Endothelial cell of umbilical vein (primary cell): Measurements from ENCODE around the gene VPS41. TPM values are rescaled to one million over a fixed set of nuclear protein-coding genes. Genes with fewer than 3 reads are reported as not detected.

Experiments
- BruUV-seq: library from RNA; stranded (reverse); fragments of 400-500 nt; replicated peaks from 2 replicates; lab custom pipeline; 2021; lab: Mats Ljungman, UMichigan
- CTCF ChIA-PET: fragments of 300-600, 350-600 bp; sonication (Branson Sonifier 250); formaldehyde crosslinking; loops from one replicate; lab custom pipeline; 2021; ENCODE audit warnings: antibody characterized with exemption, inconsistent platforms; lab: Charles Lee
- POLR2A ChIA-PET: fragments of 300-600, 350-600 bp; sonication (Branson Sonifier 250); formaldehyde crosslinking; loops from one replicate; lab custom pipeline; 2021; ENCODE audit warnings: antibody characterized with exemption, inconsistent platforms; lab: Charles Lee
- DNase-seq: peaks from one replicate; pipeline ENCODE4 v3.0.0-alpha.2; 2011; ENCODE audit warnings: low read depth, low spot score
- FAIRE-seq: peaks from 2 replicates; lab custom pipeline; 2011; peaks lifted over from hg19 to GRCh38; lab: Jason Lieb, UNC
- H2AFZ ChIP-seq: 2 replicates; pipeline ENCODE4 v1.6.0; 2012; ENCODE audit warnings: low read depth, low read length, control low read depth, inconsistent platforms
- H3K27ac ChIP-seq: 2 replicates; pipeline ENCODE4 v1.5.1; 2011; ENCODE audit warnings: low read depth, mild to moderate bottlenecking, control low read depth, low read length, moderate library complexity; ENCODE audit not compliant: insufficient read depth
- H3K27me3 ChIP-seq, 2 experiments: 2 replicates each; pipeline versions ENCODE4 v1.6.0 to v1.6.1; 2011; ENCODE audit warnings: low read length in 2 of 2, mixed read lengths in 1 of 2; ENCODE audit not compliant: control insufficient read depth in 2 of 2, insufficient read depth in 2 of 2
- H3K36me3 ChIP-seq, 2 experiments: 2 replicates in 1 of 2; 3 replicates in 1 of 2; pipeline ENCODE4 v1.5.1; 2011; ENCODE audit warnings: low read length in 2 of 2, mild to moderate bottlenecking in 1 of 2, moderate library complexity in 1 of 2; ENCODE audit not compliant: control insufficient read depth in 2 of 2, insufficient read depth in 2 of 2; ENCODE audit errors: extremely low read depth in 1 of 2
- H3K4me1 ChIP-seq: 3 replicates; pipeline ENCODE4 v1.5.1; 2011; ENCODE audit warnings: mild to moderate bottlenecking, low read length; ENCODE audit not compliant: control insufficient read depth, insufficient read depth; ENCODE audit errors: extremely low read depth
- H3K4me2 ChIP-seq: 2 replicates; pipeline ENCODE4 v1.6.1; 2011; ENCODE audit warnings: low read length, control low read depth, mixed read lengths; ENCODE audit not compliant: insufficient read depth
- H3K4me3 ChIP-seq, 3 experiments: fragments of 200-600 bp in 1 of 3; sonication (generic), shearing (Covaris generic) in 1 of 3; replicated peaks in 1 of 3; 2 replicates each; pipeline ENCODE4 v1.5.1; 2011 to 2016; ENCODE audit warnings: control low read depth in 3 of 3, low read length in 3 of 3, mild to moderate bottlenecking in 2 of 3, inconsistent platforms in 1 of 3, low read depth in 1 of 3, moderate library complexity in 1 of 3; ENCODE audit not compliant: insufficient read depth in 1 of 3
- H3K79me2 ChIP-seq: 2 replicates; pipeline ENCODE4 v1.6.0; 2012; ENCODE audit warnings: low read length, inconsistent platforms; ENCODE audit not compliant: control insufficient read depth, insufficient read depth
- H3K9ac ChIP-seq: replicated peaks from 2 replicates; pipeline ENCODE3; 2011; ENCODE audit warnings: low read length, control low read depth; ENCODE audit not compliant: insufficient read depth; ENCODE audit errors: extremely low read depth
- H3K9me1 ChIP-seq: replicated peaks from 3 replicates; pipeline ENCODE4 v1.6.0; 2011; ENCODE audit warnings: mild to moderate bottlenecking, low read length; ENCODE audit not compliant: control insufficient read depth, insufficient read depth; ENCODE audit errors: extremely low read depth
- H3K9me3 ChIP-seq: replicated peaks from 2 replicates; pipeline ENCODE4 v1.5.1; 2012; ENCODE audit warnings: low read length, inconsistent platforms; ENCODE audit not compliant: control insufficient read depth, insufficient read depth
- H4K20me1 ChIP-seq: replicated peaks from 2 replicates; pipeline ENCODE3; 2011; ENCODE audit warnings: mild to moderate bottlenecking, low read length; ENCODE audit not compliant: control insufficient read depth, insufficient read depth; ENCODE audit errors: extremely low read depth
- CTCF ChIP-seq, 2 donors: IDR thresholded peaks; 1 replicate in 1 of 2; 2 replicates in 1 of 2; pipeline ENCODE4 v1.5.1; 2011; ENCODE audit warnings: low read length in 2 of 2, mild to moderate bottlenecking in 2 of 2, moderate library complexity in 2 of 2, control low read depth in 1 of 2, inconsistent platforms in 1 of 2, low read depth in 1 of 2; ENCODE audit not compliant: insufficient read depth in 1 of 2; ENCODE audit errors: extremely low read depth in 1 of 2
- EZH2 ChIP-seq: IDR thresholded peaks from 2 replicates; pipeline ENCODE4 v1.6.1; 2012; ENCODE audit warnings: borderline replicate concordance, low read depth, mild to moderate bottlenecking, moderate library complexity, low read length, inconsistent platforms; ENCODE audit not compliant: severe bottlenecking
- FOS ChIP-seq: IDR thresholded peaks from 2 replicates; pipeline ENCODE4 v1.6.1; 2011; ENCODE audit warnings: mild to moderate bottlenecking, low read length, moderate library complexity, borderline replicate concordance; ENCODE audit not compliant: insufficient read depth
- GATA2 ChIP-seq: IDR thresholded peaks from 2 replicates; pipeline ENCODE4 v1.7.0; 2011; ENCODE audit warnings: low read depth, mild to moderate bottlenecking, moderate library complexity, mixed read lengths, low read length; ENCODE audit not compliant: insufficient read length, insufficient read depth
- JUN ChIP-seq: IDR thresholded peaks from 2 replicates; pipeline ENCODE4 v1.6.1; 2011; ENCODE audit warnings: borderline replicate concordance, low read depth; ENCODE audit not compliant: insufficient read length, insufficient read depth
- MAX ChIP-seq: IDR thresholded peaks from 2 replicates; pipeline ENCODE4 v1.6.1; 2011; ENCODE audit not compliant: insufficient read depth, insufficient read length
- MYC ChIP-seq: IDR thresholded peaks from one replicate; pipeline ENCODE4 v1.6.1; 2011; ENCODE audit warnings: mild to moderate bottlenecking, low read depth, low read length
- POLR2A ChIP-seq: IDR thresholded peaks from 2 replicates; pipeline ENCODE4 v1.6.1; 2012; ENCODE audit warnings: low read depth, mild to moderate bottlenecking, control low read depth, low read length
- POLR2AphosphoS5 ChIP-seq: IDR thresholded peaks from 2 replicates; pipeline ENCODE4 v1.6.1; 2012; ENCODE audit warnings: low read depth, mild to moderate bottlenecking, control low read depth, low read length, moderate library complexity; ENCODE audit not compliant: insufficient read depth
- dilution Hi-C: fragments of 300-500 bp; cut with MboI; formaldehyde crosslinking; loops from one replicate; pipeline ENCODE4 v1.15.0; 2019; ENCODE audit warnings: low sequenced_read_pairs; ENCODE audit not compliant: extremely low pct_ligation_motif_present
- intact Hi-C: fragments of 100-400 bp; cut with micrococcal nuclease; formaldehyde crosslinking; loops from one replicate; pipeline ENCODE4 v1.10.0; 2022
- polyA plus RNA-seq, 4 experiments: library from polyadenylated mRNA; depleted of rRNA in 3 of 4; stranded (reverse) in 3 of 4; unstranded in 1 of 4; fragments of >200 nt; gene quantifications; 2 replicates each; pipeline versions ENCODE4 v1.2.1 to v1.2.3, GENCODE V29; 2011 to 2012; ENCODE audit warnings: missing spikeins in 1 of 4
- total RNA-seq: library from RNA; stranded (reverse); gene quantifications from 2 replicates; pipeline ENCODE4 v1.2.3, GENCODE V29; 2021

Gene VPS41
- total and polyA plus RNA-seq, 2 donors (not counting 3 experiments of a cell fraction or from before 2014, with no cell fraction given) = 14.3 to 79.8 TPM

GRCh38 chr7:38685851-38686250 is 223.1 kb downstream of the VPS41 start:
- no peaks in the 10 kb centered on the region for H3K79me2 ChIP-seq
- H3K4me2 ChIP-seq = no peak overlapping the region
- no peak for DNase-seq
- no peaks in the 10 kb centered on the region for H3K9me3 ChIP-seq
- no peak overlapping the region for H3K4me3 ChIP-seq
- no peaks in the 10 kb centered on the region for H4K20me1 ChIP-seq
- no peak for TF ChIP-seq FOS
- TF ChIP-seq POLR2AphosphoS5 = no peak
- TF ChIP-seq POLR2A = no peak
- TF ChIP-seq MYC = no peak
- TF ChIP-seq GATA2 = no peak
- no peak for TF ChIP-seq CTCF (IDR thresholded peaks at IDR 0.05; ENCODE audit: extremely low read depth in 1 of 2, insufficient read depth in 1 of 2, low read depth in 1 of 2, low read length in 2 of 2)
- TF ChIP-seq EZH2 = no peak
- TF ChIP-seq JUN = no peak
- no peak for TF ChIP-seq MAX
- intact Hi-C loops (no loop called here), dilution Hi-C loops (no loop called here)
- H3K27ac ChIP-seq = no peak overlapping the region
- no peaks in the 10 kb centered on the region for H3K4me1 ChIP-seq
- no TSS peak for BruUV-seq
- H3K9me1 ChIP-seq = no peaks in the 10 kb centered on the region
- CTCF ChIA-PET = no interaction called here
- FAIRE-seq = no peak
- no peak overlapping the region for H3K9ac ChIP-seq
- POLR2A ChIA-PET = no interaction called here
- H2AFZ ChIP-seq = no peak overlapping the region
- no peaks in the 10 kb centered on the region for H3K36me3 ChIP-seq
- no peaks in the 10 kb centered on the region for H3K27me3 ChIP-seq
